Fibroblast of pulmonary artery (primary cell): ENCODE measurements around the gene DAPK1.

Experiments used
- DNase-seq: peaks from one replicate; pipeline ENCODE4 v3.0.0-alpha.2; 2010; ENCODE audit warnings: low read depth
- H3K4me3 ChIP-seq: replicated peaks from 2 replicates; pipeline ENCODE4 v1.5.1; 2011; ENCODE audit warnings: low read depth, mild to moderate bottlenecking, control low read depth, low read length, moderate library complexity
- CTCF ChIP-seq: IDR thresholded peaks from 2 replicates; pipeline ENCODE4 v1.5.1; 2011; ENCODE audit warnings: mild to moderate bottlenecking, control low read depth, low read length, inconsistent platforms; ENCODE audit errors: missing control alignments

The DAPK1 gene

GRCh38 chr9:87540444-87541105, 42.9 kb downstream of the DAPK1 start:
- no peak for TF ChIP-seq CTCF
- H3K4me3 ChIP-seq, result no peak overlapping the region
- no peak for DNase-seq

GRCh38 chr9:87541663-87542062, 44.0 kb downstream of the DAPK1 start:
- no peak for TF ChIP-seq CTCF
- no peak overlapping the region for H3K4me3 ChIP-seq
- no peak for DNase-seq

GRCh38 chr9:87542141-87542540, 44.5 kb downstream of the DAPK1 start:
- TF ChIP-seq CTCF, result no peak
- no peak for DNase-seq

GRCh38 chr9:87543251-87543650, 45.6 kb downstream of the DAPK1 start:
- no peak for TF ChIP-seq CTCF
- DNase-seq, result peak; percentile 50
- no peak overlapping the region for H3K4me3 ChIP-seq

More at GRCh38 chr9:87542141-87542540, 44.5 kb downstream of the DAPK1 start:
- H3K4me3 ChIP-seq, result no peak overlapping the region

- no peak overlapping the region for H3K4me3 ChIP-seq
- no peak for TF ChIP-seq CTCF
These were observed 48.2 kb downstream of the DAPK1 start for GRCh38 chr9:87545858-87546257.

GRCh38 chr9:87546704-87547103, 49.0 kb downstream of the DAPK1 start:
- no peak overlapping the region for H3K4me3 ChIP-seq
- TF ChIP-seq CTCF, result no peak
- DNase-seq, result peak; percentile 37

More at GRCh38 chr9:87545858-87546257, 48.2 kb downstream of the DAPK1 start:
- DNase-seq, result peak; percentile 59

GRCh38 chr9:87547671-87548081, 50.0 kb downstream of the DAPK1 start:
- TF ChIP-seq CTCF, result no peak
- no peak for DNase-seq
- no peak overlapping the region for H3K4me3 ChIP-seq
